HG03064 (cell line): ENCODE data around the gene OR7C1.
"Not testable (repeated sequence)": the region's sequence is repeated elsewhere in the genome, so short reads cannot be mapped to it uniquely, and the experiment has no call there.

Experiments
- ATAC-seq: cut with Tn5 transposase; IDR thresholded peaks from one replicate; pipeline ENCODE4 v1.9.1; 2021; ENCODE audit warnings: low read depth; ENCODE audit not compliant: unreplicated experiment

OR7C1 gene

GRCh38 chr19:14835011-14835410 lies at the start of gene OR7C1, which contains the start of gene OR7A5:
Gene OR7C1 (minus strand): TSS chr19:14835185. CDS start chr19:14800136, 35,049 bp downstream.
Gene OR7A5 (minus strand): TSS chr19:14835185. CDS start chr19:14828241, 6,944 bp downstream.
- ATAC-seq = no peak

DNA sequence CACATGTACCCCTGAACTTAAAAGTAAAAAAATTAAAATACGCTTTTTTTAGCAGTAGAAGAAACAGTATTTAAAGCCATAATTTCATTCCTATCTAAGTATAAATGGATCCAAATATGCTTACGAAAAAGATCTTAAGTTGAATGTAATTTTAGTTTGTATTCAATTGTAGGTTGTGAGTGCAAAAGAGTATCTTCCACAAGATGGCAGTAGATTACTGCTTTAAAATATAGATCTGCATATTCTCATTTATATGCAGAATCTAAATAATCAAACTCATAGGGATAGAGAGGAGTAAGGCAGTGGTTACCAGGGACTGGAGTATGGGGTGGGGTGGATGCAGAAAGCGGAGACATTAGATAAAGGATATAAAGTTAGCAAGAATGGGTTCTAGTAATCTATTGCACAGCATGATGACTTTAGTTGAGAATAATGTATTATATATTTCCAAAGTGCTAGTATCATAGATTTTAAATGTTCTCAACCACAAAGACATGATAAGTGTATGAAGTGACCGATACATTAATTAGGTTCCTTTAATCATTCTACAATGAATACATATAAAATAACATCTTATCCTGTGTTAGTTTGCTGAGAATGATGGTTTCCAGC lies 36.7 kb upstream of the OR7C1 start:
- no peak for ATAC-seq

DNA sequence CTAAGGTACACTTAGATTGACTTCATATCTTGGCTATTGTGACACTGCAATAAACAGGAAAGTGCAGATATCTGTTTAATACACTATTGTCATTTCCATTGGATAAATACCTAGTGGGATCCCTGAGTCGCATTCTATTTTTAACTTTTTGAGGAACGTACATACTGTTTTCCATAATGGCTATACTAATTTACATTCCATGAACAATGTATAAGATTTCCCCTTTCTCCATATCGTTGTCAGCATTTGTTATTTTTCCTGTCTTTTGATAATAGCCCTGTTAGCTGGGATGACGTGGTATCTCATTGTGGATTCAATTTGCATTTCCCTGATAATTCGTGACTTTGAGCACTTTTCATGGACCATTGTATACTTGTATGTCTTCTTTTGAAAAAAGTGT lies 33.5 kb upstream of the OR7C1 start:
- ATAC-seq = no peak

DNA sequence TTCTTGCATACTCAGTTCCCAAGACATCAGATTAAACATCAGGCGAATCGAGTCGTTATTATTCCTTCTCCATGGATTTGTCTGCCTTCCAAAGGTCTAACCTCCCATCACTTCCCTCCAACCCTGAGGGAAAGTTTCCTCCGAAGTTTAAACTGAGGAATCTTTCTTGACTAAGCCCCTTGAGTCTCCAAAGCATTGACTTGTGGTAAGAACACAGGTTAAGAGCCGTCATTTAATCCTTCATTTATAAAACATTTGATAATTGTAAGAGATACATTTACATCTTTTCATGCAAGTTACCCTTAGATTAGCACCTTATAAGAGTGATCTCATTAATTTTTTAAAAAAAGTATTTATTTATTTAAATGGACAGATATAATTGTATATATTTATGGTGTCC lies 13.8 kb upstream of the OR7C1 start, which contains the start of gene OR7A10:
OR7A10 (minus strand) TSS at position 101 of the 400 bp plus-strand sequence. CDS start 7,045 bp downstream, outside the sequence.
- ATAC-seq = no peak

GRCh38 chr19:14843578-14843977 lies 8.6 kb upstream of the OR7C1 start:
- ATAC-seq = no peak

GRCh38 chr19:14843169-14843568 lies 8.2 kb upstream of the OR7C1 start:
- no peak for ATAC-seq

DNA sequence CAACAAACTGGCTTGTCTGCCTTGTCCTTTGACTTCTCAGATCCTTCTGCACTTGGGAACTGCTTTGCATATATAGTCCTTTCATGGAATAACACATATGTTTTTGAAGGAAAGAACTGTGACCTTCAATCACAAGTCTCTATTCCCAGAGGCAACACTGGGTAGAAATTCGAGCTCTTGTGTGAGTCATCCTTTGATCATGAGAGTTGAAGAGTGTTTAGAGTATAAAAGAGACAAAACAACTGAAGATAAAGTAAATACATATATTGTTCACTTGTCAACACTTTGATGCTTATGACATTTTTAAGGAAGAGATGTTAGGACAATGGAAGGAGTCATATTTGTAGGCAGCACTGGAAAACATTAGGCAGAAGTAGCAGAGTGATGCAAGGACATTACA lies 5.2 kb upstream of the OR7C1 start:
- no peak for ATAC-seq

GRCh38 chr19:14837391-14837790 lies 2.4 kb upstream of the OR7C1 start:
- ATAC-seq = no peak

- ATAC-seq = no peak
These were observed 4.3 kb downstream of the OR7C1 start for GRCh38 chr19:14830702-14831101.

GRCh38 chr19:14826006-14826405 lies 9.0 kb downstream of the OR7C1 start:
- no peak for ATAC-seq

DNA sequence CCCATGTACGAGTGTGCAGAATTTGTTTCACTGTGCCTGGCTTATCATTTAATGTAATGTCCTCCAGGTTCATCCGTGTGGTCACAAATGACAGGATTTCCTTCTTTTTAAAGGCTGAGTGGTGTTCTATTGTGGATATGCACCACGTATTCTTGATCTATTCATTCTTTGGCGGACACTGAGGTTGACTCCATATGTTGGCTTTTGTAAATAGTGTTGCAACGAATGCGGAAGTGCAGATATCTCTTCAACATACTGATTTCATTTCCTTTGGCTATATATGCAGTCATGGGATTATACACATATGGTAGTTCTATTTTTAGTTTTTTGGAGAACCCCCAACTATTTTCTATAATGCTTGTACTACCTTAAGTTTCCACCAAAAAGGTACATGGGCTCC lies 13.0 kb downstream of the OR7C1 start:
- ATAC-seq = no peak

- ATAC-seq = no peak
These were observed 16.4 kb downstream of the OR7C1 start for GRCh38 chr19:14818588-14818987.

DNA sequence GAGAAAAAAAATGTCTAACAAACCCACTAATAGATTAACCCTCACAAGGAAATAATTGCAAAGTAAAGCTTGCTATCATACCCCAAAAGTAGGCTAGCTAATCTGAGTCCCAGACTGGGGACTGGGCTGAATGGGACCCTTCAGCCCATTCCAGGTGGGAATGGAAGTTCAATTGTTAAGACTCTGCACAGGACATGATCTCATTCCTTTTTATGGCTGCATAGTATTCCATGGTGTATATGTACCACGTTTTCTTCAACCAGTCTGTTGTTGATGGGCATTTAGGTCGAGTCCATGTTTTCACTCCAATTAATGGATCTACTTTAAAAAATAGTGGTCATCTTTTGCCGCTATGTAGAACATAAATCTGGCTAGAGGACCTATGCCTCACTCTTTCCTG lies 17.9 kb downstream of the OR7C1 start:
- no peak for ATAC-seq

GRCh38 chr19:14814982-14815652 lies 19.9 kb downstream of the OR7C1 start:
- no peak for ATAC-seq

DNA sequence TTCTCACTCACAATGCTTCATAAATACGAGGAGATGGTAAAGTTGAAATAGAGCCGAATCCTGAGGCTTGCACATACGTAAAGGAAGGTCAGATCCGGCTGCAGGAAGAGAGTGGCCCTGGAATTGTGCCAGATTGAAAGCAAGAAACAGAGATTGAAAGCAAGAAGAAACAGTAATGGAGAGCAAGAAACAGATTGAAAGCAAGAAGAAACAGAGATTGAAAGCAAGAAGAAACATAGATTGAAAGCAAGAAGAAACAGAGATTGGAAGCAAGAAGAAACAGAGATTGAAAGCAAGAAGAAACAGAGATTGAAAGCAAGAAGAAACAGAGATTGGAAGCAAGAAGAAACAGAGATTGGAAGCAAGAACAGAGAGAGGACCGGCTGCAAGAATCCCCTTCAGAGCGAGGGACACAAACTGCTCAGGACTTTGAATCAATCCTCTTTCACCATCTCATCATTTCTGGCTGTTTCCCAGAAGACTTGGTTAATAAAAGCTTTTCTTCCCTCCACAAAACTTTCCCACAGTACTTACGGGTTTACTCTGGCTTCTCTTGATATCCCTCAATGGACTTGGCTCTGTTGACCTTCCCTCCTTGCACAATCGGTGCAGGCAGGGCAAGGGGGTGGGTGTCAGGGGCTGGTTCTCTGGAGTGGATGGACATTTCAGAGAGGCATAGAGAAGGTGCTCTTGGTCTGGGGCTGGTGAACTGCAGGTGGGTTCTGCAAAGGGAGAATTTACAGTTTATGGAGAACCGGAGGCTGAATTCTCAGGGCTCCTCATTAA lies 25.5 kb downstream of the OR7C1 start:
- no peak for ATAC-seq

DNA sequence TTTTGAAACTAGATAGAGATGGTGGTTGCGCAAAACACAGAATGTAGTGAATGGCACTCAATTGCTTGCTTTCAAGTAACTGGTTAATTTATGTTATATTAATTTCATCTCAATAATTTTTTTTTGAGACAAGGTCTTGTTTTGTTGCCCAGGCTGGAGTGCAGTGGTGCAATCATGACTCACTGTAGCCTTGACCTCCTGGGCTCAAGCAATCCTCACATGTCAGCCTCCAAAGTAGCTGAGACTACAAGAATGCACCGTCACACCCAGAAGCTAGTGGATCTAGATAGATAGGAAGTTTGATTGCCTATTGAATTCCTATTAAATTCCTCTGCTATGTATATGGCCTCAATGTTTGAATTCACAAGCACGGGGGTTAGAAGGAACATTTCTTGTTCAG lies 30.2 kb downstream of the OR7C1 start:
- ATAC-seq = no peak

DNA sequence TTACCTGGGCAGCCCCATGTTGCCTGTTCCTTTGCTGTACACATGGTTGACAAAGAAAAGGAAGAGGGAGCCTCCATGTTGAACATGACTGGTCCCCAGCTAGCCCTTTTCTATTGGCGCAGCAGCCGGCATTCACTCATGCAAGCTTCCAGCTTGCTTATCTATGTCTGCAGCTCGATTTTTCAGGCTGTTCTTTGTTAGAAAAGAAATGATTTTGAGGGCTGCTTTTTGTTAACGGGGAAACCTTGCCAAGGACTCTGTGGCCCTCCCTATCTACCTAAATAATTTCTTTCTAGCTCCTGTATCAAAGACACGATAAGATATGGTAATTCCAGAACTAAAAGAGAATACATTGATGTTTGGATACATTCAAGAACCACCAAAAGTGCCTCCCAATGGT lies 36.2 kb downstream of the OR7C1 start:
- ATAC-seq = no peak

DNA sequence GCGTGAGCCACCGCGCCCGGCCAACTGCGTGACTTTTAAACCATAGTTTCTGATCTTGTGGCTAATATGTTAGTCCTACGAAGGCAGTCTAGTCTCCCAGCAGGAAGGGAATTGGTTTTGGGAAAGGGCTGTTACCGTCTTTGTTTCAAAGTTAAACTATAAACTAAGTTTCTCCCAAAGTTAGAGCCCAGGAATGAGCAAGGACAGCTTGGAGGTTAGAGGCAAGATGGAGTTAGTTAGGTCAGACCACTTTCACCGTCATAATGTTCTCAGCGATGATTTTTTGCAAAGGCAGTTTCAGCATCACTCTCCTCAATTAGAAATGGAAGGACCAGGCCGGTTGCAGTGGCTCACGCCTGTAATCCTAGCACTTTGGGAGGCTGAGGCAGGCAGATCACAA lies 39.0 kb downstream of the OR7C1 start:
- no peak for ATAC-seq

DNA sequence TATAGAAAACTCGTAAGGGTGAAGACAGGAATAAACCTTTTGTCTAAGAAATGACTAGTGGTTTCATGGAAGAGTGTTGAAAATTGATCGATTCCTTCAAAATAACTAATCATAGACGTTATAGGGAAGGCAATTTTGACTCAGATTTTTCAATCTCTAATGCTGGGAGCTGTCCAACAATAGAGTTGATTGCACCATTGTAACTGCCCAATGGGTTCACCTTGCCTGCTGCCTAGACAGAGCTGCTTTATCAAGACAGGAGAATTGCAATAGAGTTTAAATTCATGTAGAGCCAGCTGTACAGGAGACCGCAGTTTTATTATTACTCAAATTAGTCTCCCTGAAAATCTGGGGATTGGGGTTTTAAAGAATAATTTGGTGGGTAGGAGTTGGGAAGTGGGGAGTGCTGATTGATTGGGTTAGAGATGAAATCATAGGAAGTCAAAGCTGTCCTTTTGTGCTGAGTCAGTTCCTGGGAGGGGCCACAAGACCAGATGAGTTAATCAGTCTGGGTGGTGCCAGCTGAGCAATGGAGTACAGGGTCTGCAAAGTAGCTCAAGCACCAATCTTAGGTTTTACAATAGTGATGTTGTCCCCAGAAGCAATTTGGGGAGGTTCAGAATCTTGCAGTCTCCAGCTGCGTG lies 39.8 kb downstream of the OR7C1 start:
- ATAC-seq = no peak

DNA sequence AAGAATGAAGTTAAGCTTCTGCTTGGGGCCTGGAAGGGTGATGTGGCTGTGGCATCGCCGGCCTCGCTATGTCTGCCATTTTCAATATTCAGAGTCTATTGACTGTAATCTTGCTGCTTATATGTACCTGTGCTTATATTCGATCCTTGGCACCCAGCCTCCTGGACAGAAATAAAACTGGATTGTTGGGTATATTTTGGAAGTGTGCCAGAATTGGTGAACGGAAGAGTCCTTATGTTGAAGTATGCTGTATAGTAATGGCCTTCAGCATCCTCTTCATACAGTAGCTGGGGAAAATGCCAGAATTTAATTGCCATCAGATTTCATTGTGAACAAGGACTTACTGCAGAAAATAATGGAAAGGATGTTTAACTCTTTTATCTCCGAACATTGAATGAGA lies 42.7 kb downstream of the OR7C1 start:
- not testable (repeated sequence) for ATAC-seq

GRCh38 chr19:14786421-14786851 lies 48.5 kb downstream of the OR7C1 start:
- ATAC-seq = no peak
